ENCODE measurements around the gene KCTD13. TPM values are rescaled to one million over a fixed set of nuclear protein-coding genes. Genes with fewer than 3 reads are reported as not detected.
A peak's percentile ranks its signal among the peaks of the same experiment; 100 is the strongest.

Gene KCTD13
- total RNA-seq, 1 experiment from 2014 or later = 18.3 TPM

DNA sequence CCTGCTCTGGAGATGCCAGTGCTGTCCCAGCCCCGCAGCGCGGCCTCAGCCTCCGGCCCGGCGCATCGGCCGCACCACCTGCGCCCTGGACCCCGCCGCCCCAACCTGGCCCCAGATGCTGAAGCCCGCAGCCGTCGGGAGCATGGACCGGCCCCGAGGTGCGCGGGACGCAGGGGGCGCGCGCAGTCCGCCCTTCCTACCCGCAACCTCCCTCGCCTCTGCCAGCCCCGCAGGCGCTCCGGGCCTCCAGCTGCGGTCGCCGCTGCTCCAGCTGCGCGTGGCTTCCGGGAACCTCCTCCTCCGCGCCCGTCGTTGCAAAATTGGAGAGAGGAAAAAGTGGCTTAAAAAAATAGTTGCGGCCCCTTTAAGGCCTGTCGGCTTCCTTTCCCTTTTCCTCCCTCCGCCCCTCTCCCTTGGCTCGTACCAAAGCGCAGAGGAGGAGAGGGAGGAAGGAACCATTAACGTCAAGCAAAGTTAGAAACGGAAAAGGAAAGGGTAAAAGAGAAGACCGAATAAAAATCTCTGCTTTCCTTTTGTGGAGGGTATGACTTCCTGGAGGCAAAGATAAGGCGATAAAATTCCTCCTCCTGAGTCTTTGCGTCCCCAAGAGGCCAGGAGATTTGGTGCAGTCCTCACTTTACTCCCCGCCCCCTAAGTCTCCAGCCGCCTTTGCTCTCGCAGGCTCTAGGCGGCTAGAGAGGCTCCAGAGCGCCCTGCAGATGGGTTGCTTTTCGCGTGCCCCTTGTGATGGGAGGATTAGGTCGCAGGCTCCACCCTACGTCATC, 63.0 kb downstream of the KCTD13 start, which contains the start of gene CDIPT:
Gene CDIPT, minus strand, starts transcription at position 343 of the 785 bp plus-strand sequence. CDS start 369 bp downstream, outside the sequence.
- no peak within 1 kb of the TSS for H4K5ac ChIP-seq (ENCODE audit: insufficient read length, low read depth, low read length)
- H3K23ac ChIP-seq (ENCODE audit: insufficient read length, low read depth, low read length) = no peak within 1 kb of the TSS
- no peaks in the 10 kb centered on the region for H3K27me3 ChIP-seq (ENCODE audit: insufficient read depth, low read length)
- Mint-ChIP-seq H3K27ac (peak within 1 kb of the TSS; percentile 99 to 100 (median 100)), H3K4me1 (peaks cover 9 to 14% of the 10 kb centered on the region in 2 experiments), H3K4me3 (peak within 1 kb of the TSS; percentile 97 to 99), H3K9me3 (no peaks in the 10 kb centered on the region), H3K27me3 (ENCODE audit: low read depth) (peaks cover 2% of the 10 kb centered on the region), H3K36me3 (ENCODE audit: insufficient read depth in 1 of 3, low read depth in 3 of 3) (peaks cover 17 to 33% (median 30%) of the 10 kb centered on the region in 3 experiments; a peak in 6 of 7 replicates)
- no peak within 1 kb of the TSS for H2AK5ac ChIP-seq (ENCODE audit: insufficient read length, low read length)
- H3K4me2 ChIP-seq (ENCODE audit: insufficient read depth, insufficient read length, low read length) = peak within 1 kb of the TSS; percentile 91
- DNase-seq = peak; percentile 96
- no peaks in the 10 kb centered on the region for H3K9me3 ChIP-seq (ENCODE audit: control insufficient read depth, low read depth, low read length)
- no peaks in the 10 kb centered on the region for H3K79me2 ChIP-seq (ENCODE audit: insufficient read depth, low read length)
- H3K4me1 ChIP-seq (ENCODE audit: insufficient read depth, low read length) = no peaks in the 10 kb centered on the region; the same call in 1 of the 2 replicates
- H3K9ac ChIP-seq (ENCODE audit: extremely low read depth, insufficient read length, low read length) = peak within 1 kb of the TSS; percentile 90
- peak within 1 kb of the TSS; percentile 70 for H2BK5ac ChIP-seq (ENCODE audit: insufficient read length, low read length)
- no peak within 1 kb of the TSS for H4K8ac ChIP-seq (replicated peaks; ENCODE audit: insufficient read length, low read depth, low read length)
- H3K27ac ChIP-seq (ENCODE audit: insufficient read length, low read depth, low read length) = peak within 1 kb of the TSS; percentile 63
- no peak within 1 kb of the TSS for H3K56ac ChIP-seq (ENCODE audit: insufficient read length, low read depth, low read length)
- H2AFZ ChIP-seq (ENCODE audit: low read length) = peak within 1 kb of the TSS; percentile 66
- TF ChIP-seq, protein P1, sequence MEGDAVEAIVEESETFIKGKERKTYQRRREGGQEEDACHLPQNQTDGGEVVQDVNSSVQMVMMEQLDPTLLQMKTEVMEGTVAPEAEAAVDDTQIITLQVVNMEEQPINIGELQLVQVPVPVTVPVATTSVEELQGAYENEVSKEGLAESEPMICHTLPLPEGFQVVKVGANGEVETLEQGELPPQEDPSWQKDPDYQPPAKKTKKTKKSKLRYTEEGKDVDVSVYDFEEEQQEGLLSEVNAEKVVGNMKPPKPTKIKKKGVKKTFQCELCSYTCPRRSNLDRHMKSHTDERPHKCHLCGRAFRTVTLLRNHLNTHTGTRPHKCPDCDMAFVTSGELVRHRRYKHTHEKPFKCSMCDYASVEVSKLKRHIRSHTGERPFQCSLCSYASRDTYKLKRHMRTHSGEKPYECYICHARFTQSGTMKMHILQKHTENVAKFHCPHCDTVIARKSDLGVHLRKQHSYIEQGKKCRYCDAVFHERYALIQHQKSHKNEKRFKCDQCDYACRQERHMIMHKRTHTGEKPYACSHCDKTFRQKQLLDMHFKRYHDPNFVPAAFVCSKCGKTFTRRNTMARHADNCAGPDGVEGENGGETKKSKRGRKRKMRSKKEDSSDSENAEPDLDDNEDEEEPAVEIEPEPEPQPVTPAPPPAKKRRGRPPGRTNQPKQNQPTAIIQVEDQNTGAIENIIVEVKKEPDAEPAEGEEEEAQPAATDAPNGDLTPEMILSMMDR (conservative IDR thresholded peaks at IDR 0.05) = peak; percentile 65
- peaks cover 9% of the 10 kb centered on the region for H3K23me2 ChIP-seq (ENCODE audit: insufficient read length, low read depth, low read length, poor library complexity, severe bottlenecking)
- H2BK15ac ChIP-seq (ENCODE audit: low read depth, low read length) = no peak within 1 kb of the TSS
- no peaks in the 10 kb centered on the region for H4K20me1 ChIP-seq (ENCODE audit: control insufficient read depth, insufficient read depth, insufficient read length)
- no peak within 1 kb of the TSS for H2BK20ac ChIP-seq (ENCODE audit: low read depth, low read length, poor library complexity, severe bottlenecking)
- H2BK120ac ChIP-seq (ENCODE audit: low read depth, low read length, poor library complexity, severe bottlenecking) = peak within 1 kb of the TSS; percentile 88
- H3K14ac ChIP-seq (ENCODE audit: insufficient read depth, low read length) = peak within 1 kb of the TSS; percentile 83
- peaks cover 8% of the 10 kb centered on the region for H3K79me1 ChIP-seq (ENCODE audit: insufficient read depth, low read depth, low read length, poor library complexity, severe bottlenecking)
- no CpG with 5 or more reads among the region's 57 CpGs for WGBS (ENCODE audit: extremely low coverage, insufficient read length, low lambda C conversion rate)
- H2BK12ac ChIP-seq (ENCODE audit: insufficient read length, low read depth, low read length) = peak within 1 kb of the TSS; percentile 19
- H3T11ph ChIP-seq (ENCODE audit: low read length) = peak within 1 kb of the TSS; percentile 81
- peak within 1 kb of the TSS; percentile 93 for H3K18ac ChIP-seq (ENCODE audit: insufficient read length, low read depth, low read length)
- H3K4ac ChIP-seq (ENCODE audit: low read depth, low read length) = no peak within 1 kb of the TSS; the same call in 1 of the 2 replicates
- no peak within 1 kb of the TSS for H4K91ac ChIP-seq (ENCODE audit: insufficient read length, low read depth, low read length)

Measured in H9 (cell line).